ENCODE measurements around the gene LUC7L3. TPM values are rescaled to one million over a fixed set of nuclear protein-coding genes. Genes with fewer than 3 reads are reported as not detected.

The LUC7L3 gene
- total and polyA plus RNA-seq, 2 donors (not counting 1 experiment from before 2014, with no cell fraction given), result 42.9 to 311 TPM

GRCh38 chr17:50769884-50770283 is 50.5 kb downstream of the LUC7L3 start:
- Histone ChIP-seq H2AFZ (ENCODE audit: insufficient read depth, low read depth, low read length, poor library complexity, severe bottlenecking) (no peak overlapping the region), H3K27ac (ENCODE audit: low read length in 2 of 2) (no peak overlapping the region), H3K4me1 (ENCODE audit: control insufficient read depth in 2 of 2, insufficient read depth in 2 of 2, low read length in 2 of 2) (peaks cover 12 to 15% of the 10 kb centered on the region in 2 donors), H3K79me2 (ENCODE audit: control insufficient read depth, insufficient read depth, low read length) (no peaks in the 10 kb centered on the region), H3K4me3 (ENCODE audit: control extremely low read depth in 1 of 5, extremely low read depth in 1 of 5, insufficient read depth in 1 of 5, low read depth in 2 of 5, low read length in 4 of 5) (no peak overlapping the region), H4K20me1 (ENCODE audit: control insufficient read depth, insufficient read depth, low read length, poor library complexity, severe bottlenecking) (no peaks in the 10 kb centered on the region), H3K9ac (ENCODE audit: low read length) (no peak overlapping the region), H3K9me3 (ENCODE audit: control extremely low read depth in 1 of 3, control insufficient read depth in 2 of 3, insufficient read depth in 1 of 3, low read length in 2 of 3) (no peaks in the 10 kb centered on the region), H3K27me3 (replicated peaks in 1 of 4; ENCODE audit: control extremely low read depth in 1 of 4, control insufficient read depth in 3 of 4, insufficient read depth in 4 of 4, low read length in 3 of 4) (no peaks in the 10 kb centered on the region), H3K36me3 (replicated peaks in 1 of 2; ENCODE audit: control extremely low read depth in 1 of 2, control insufficient read depth in 1 of 2, extremely low read depth in 1 of 2, insufficient read depth in 2 of 2, low read length in 1 of 2) (no peaks in the 10 kb centered on the region), H3K4me2 (replicated peaks; ENCODE audit: low read depth, low read length, poor library complexity, severe bottlenecking) (no peak overlapping the region)
- intact Hi-C loops (cut with micrococcal nuclease), result no loop called here
- no peaks in the 10 kb centered on the region for H3K9me3 Mint-ChIP-seq (ENCODE audit: insufficient read depth)
- WGBS (ENCODE audit: insufficient coverage), result 97% methylated on average over 6 of the region's 8 CpGs
- TF ChIP-seq CTCF (IDR thresholded peaks at IDR 0.05) (no peak), EZH2 (IDR thresholded peaks at IDR 0.05; ENCODE audit: borderline replicate concordance, insufficient read depth, low read depth, low read length, poor library complexity, severe bottlenecking) (no peak)
- H3K27ac Mint-ChIP-seq, result no peak overlapping the region
- DNase-seq, result no peak
- no peak for ATAC-seq (ENCODE audit: low read depth)
- H3K4me1 Mint-ChIP-seq, result peaks cover 24% of the 10 kb centered on the region
- ChIA-PET POLR2A (no interaction called here), CTCF (interaction anchor here (0.6 kb wide), 1 partner anchor 38 kb away, joined by 3 read pairs; no protein-coding TSS in a partner anchor)
- H3K4me3 Mint-ChIP-seq, result no peak overlapping the region
- H3K27me3 Mint-ChIP-seq, result no peaks in the 10 kb centered on the region

GRCh38 chr17:50770346-50770745 is 50.9 kb downstream of the LUC7L3 start:
- H3K4me2 ChIP-seq (replicated peaks; ENCODE audit: low read depth, low read length, poor library complexity, severe bottlenecking), result no peak overlapping the region
- H3K4me1 Mint-ChIP-seq, result peaks cover 20% of the 10 kb centered on the region
- POLR2A ChIA-PET, result no interaction called here
- H3K9me3 ChIP-seq (ENCODE audit: control extremely low read depth in 1 of 3, control insufficient read depth in 2 of 3, insufficient read depth in 1 of 3, low read length in 2 of 3), result no peaks in the 10 kb centered on the region
- H3K27ac Mint-ChIP-seq, result no peak overlapping the region
- H3K27me3 Mint-ChIP-seq, result no peaks in the 10 kb centered on the region
- TF ChIP-seq EZH2 (IDR thresholded peaks at IDR 0.05; ENCODE audit: borderline replicate concordance, insufficient read depth, low read depth, low read length, poor library complexity, severe bottlenecking), result no peak
- TF ChIP-seq CTCF (IDR thresholded peaks at IDR 0.05), result no peak
- WGBS (ENCODE audit: insufficient coverage), result 100% methylated on average over 1 of the region's 2 CpGs
- peaks cover 7 to 11% of the 10 kb centered on the region in 2 donors for H3K4me1 ChIP-seq (ENCODE audit: control insufficient read depth in 2 of 2, insufficient read depth in 2 of 2, low read length in 2 of 2)
- H4K20me1 ChIP-seq (ENCODE audit: control insufficient read depth, insufficient read depth, low read length, poor library complexity, severe bottlenecking), result no peaks in the 10 kb centered on the region
- H3K27me3 ChIP-seq (replicated peaks in 1 of 4; ENCODE audit: control extremely low read depth in 1 of 4, control insufficient read depth in 3 of 4, insufficient read depth in 4 of 4, low read length in 3 of 4), result no peaks in the 10 kb centered on the region
- ATAC-seq (ENCODE audit: low read depth) (no peak), DNase-seq (no peak)
- no peaks in the 10 kb centered on the region for H3K36me3 ChIP-seq (replicated peaks in 1 of 2; ENCODE audit: control extremely low read depth in 1 of 2, control insufficient read depth in 1 of 2, extremely low read depth in 1 of 2, insufficient read depth in 2 of 2, low read length in 1 of 2)
- H3K9ac ChIP-seq (ENCODE audit: low read length), result no peak overlapping the region
- intact Hi-C loops (cut with micrococcal nuclease), result no loop called here
- H3K9me3 Mint-ChIP-seq (ENCODE audit: insufficient read depth), result no peaks in the 10 kb centered on the region
- no peak overlapping the region for H3K4me3 Mint-ChIP-seq
- CTCF ChIA-PET, result no interaction called here
- no peak overlapping the region for H3K27ac ChIP-seq (ENCODE audit: low read length in 2 of 2)
- no peak overlapping the region for H3K4me3 ChIP-seq (ENCODE audit: control extremely low read depth in 1 of 5, extremely low read depth in 1 of 5, insufficient read depth in 1 of 5, low read depth in 2 of 5, low read length in 4 of 5)
- H2AFZ ChIP-seq (ENCODE audit: insufficient read depth, low read depth, low read length, poor library complexity, severe bottlenecking), result no peak overlapping the region
- H3K79me2 ChIP-seq (ENCODE audit: control insufficient read depth, insufficient read depth, low read length), result no peaks in the 10 kb centered on the region

Data from B cell (primary cell).